NCI-H1092 treated with DMSO at 0.1 percent for 48 hours (cell line): ENCODE results near the gene ABCF1.
"Not testable (repeated sequence)": the region's sequence is repeated elsewhere in the genome, so short reads cannot be mapped to it uniquely, and the experiment has no call there.

ENCODE experiments used
- DNase-seq: peaks from one replicate; lab custom pipeline; 2025; lab: John Stamatoyannopoulos, UW

The ABCF1 gene

GRCh38 chr6:30571075-30571761 lies at the start of gene ABCF1:
Gene ABCF1 (plus strand): TSS chr6:30571442. CDS start chr6:30571488, 46 bp downstream.
- peak; percentile 89 for DNase-seq

DNA sequence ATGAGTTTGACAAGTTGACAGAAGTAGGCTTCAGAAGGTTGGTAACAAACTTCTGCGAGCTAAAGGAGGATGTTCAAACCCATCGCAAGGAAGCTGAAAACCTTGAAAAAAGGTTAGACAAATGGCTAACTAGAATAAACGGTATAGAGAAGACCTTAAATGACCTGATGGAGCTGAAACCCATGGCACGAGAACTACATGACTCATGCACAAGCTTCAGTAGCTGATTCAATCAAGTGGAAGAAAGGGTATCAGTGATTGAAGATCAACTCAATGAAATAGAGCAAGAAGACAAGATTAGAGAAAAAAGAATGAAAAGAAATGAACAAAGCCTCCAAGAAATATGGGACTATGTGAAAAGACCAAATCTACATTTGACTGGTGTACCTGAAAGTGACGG lies 49.3 kb upstream of the ABCF1 start:
- DNase-seq: not testable (repeated sequence)

GRCh38 chr6:30526444-30526843 lies 44.8 kb upstream of the ABCF1 start:
- not testable (repeated sequence) for DNase-seq

GRCh38 chr6:30529349-30529875 lies 41.8 kb upstream of the ABCF1 start:
- not testable (repeated sequence) for DNase-seq

GRCh38 chr6:30530014-30530413 lies 41.2 kb upstream of the ABCF1 start:
- DNase-seq: no peak

DNA sequence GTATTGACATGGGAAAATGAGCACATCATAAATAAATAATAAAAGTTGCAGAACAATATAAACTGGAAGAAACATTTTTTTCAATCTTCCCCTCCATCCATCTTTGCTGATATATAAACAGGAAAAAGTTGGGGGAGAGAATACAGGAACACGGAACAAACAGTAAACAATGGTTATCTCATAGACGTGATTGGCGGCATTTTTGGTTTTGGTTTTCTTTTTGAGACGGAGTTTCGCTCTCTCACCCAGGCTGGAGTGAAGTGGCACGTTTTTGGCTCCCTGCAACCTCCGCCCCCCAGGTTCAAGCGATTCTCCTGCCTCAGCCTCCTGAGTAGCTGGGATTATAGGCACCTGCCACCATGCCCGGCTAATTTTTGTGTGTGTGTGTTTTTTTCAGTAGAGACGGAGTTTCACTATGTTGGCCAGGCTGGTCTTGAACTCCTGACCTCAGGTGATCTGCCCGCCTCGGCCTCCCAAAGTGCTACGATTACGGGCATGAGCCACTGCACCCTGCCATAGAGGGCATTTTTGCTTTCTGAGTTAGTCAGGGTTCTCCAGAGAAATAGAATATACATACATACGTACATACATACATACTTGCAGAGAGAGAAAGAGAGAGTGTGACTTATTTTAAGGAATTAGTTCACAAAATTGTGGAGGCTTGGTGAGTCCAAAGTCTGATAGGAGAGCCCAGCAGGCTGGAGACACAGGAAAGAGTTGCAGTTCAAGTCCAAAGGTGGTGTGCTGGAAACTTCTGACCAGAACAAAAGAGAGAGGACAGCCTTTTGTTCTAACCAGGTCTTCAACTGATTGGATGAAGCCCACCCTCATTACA lies 37.6 kb upstream of the ABCF1 start:
- DNase-seq: no peak

- no peak for DNase-seq
These were observed 33.3 kb upstream of the ABCF1 start for GRCh38 chr6:30537931-30538330.

GRCh38 chr6:30541515-30542403 lies 29.5 kb upstream of the ABCF1 start:
- DNase-seq: peak; percentile 56

GRCh38 chr6:30542404-30542725 lies 28.9 kb upstream of the ABCF1 start:
- DNase-seq: no peak

DNA sequence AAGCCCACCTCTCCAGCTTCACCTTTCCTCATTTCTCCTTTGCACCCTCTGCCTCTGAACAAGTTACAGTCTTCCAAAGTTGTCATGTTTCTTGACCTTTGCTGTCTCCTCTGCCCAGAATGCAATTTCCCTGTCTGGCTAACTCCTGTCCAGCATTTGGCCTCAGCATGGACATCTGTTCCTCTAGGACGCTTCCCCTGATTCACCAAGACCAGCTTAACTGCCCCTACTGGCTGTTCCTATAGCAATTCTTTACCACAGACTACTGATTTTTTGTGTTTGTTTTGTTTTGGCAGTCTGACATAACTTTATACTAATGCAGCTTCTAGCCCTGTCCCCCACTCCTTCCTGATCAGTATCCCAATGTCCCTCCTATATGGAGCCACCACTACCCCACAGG lies 28.3 kb upstream of the ABCF1 start:
- DNase-seq: no peak

GRCh38 chr6:30543821-30544220 lies 27.4 kb upstream of the ABCF1 start:
- DNase-seq: no peak

DNA sequence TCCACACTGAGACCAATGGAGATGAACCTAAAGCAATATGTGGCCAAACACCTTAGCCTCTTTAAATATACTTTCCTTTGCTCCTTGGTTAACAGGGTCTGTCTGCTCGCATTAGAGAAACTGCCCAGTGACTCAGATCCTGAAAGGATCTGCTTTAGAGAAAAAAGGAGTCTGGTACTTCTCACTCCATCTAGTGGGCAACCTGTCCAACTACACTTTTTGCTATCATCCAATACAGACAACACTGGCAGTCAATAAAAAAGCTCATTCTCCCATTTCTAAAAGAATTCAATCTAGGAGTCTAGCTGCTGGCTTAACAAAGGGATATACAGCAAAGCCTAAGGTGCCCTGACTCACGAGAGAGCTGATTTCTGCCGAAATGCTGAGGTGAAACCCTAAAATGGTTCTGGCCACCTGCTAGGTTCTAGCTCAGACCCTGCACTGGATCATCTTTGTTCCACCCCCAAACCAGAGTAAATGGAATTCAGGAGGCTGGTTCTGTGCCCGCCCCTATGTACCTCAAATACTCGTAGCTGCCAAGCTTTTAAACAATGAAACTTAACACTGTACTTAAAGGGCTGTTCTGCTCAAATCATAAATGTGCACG lies 26.5 kb upstream of the ABCF1 start:
- DNase-seq: peak; percentile 7

GRCh38 chr6:30547454-30547853 lies 23.8 kb upstream of the ABCF1 start:
- DNase-seq: no peak

- DNase-seq: no peak
These were observed 22.9 kb upstream of the ABCF1 start for GRCh38 chr6:30548375-30548774.

GRCh38 chr6:30554404-30554803 lies 16.8 kb upstream of the ABCF1 start:
- no peak for DNase-seq

DNA sequence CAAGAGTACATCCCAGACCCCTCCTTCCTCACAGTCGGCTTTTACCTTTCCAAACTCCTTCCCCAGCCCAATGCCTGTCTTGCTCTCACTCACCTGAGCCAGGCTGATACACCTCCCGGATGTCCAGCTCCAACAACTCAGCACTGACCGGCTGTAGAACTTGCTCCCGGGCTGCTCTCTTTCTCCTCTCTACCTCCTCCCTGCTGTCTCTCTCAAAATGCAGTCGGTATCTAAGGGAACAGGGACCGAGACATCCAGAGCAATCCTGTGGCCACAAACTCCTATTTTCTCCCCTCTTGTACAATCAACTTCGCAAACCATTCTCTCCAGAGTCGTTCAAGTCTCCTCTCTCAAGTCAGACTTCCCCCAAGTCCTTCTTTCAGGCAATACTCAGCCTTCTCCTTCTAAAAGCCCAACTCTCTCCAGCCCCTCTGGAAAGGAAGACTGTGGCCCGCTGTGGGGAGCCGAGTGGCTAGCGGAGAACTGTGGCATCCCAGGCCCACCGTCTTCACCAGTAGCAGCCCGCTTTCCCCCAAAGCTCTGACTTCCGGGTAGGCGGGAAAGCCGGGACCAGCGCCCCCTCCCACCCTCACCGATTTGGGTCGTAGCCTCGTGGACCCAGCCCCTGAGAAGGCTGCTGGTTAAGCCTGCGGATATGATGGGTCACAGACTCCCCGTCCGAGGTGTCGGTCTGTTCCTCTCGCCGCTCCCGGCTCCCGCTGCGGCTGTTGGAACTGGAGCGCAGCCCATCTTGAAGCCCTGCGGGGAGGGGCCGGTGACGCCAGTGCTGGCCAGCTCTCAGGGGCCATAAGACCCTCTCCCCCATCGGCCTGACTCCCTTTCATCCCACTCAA lies 16.1 kb upstream of the ABCF1 start:
- no peak for DNase-seq

DNA sequence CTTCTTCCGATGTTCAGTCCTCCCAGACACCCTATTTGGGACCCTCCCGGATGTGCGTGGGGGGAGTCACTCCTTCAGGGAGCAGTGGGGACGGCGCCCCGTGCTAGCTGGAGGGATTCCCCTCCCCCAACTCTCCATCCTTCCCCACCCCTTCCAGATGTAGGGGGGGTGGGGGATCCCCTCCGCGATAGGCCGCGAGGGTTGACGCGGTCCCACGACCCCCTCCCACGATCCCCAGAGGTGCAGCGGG lies 15.5 kb upstream of the ABCF1 start:
- DNase-seq: no peak

GRCh38 chr6:30556066-30556905 lies 15.0 kb upstream of the ABCF1 start, which contains the start of gene GNL1:
Gene GNL1 (minus strand): TSS chr6:30556489. CDS start chr6:30556203, 286 bp downstream.
- peak; percentile 64 for DNase-seq

DNA sequence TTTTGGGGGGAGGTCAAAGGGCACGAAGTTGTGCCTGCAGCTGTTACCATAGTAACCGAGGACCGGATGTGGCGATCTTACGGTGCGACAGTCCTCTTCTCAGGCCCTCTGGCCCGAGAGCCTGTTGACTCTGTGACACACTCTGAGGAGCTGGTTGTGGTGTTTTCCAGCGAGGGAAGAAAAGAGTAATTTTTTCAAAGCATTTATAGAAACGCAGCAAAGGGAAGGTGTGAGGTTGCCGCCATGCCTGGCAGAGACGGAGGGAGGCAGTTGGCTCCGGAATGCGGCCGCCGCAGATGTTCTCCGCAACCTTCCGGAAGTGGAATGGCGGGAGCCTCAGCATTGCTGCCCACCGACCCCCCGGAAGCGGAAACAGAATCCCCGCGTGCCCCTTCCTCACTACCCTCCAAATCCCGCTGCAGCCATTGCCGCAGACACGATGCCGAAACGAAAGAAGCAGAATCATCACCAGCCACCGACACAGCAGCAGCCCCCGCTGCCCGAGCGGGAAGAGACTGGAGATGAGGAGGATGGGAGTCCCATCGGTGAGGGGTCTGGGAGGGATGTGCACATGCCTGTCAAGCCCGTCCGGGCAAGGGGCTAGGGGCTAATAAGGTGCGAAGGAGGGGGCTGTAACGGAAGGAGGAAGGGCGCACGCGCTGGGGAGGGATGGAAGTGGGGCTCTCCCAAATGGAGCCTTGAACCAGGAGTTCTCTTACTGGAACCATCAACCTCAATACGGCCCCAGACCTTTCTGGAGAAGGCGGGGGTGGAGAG lies 14.1 kb upstream of the ABCF1 start, which contains the start of gene PRR3:
PRR3 (plus strand) TSS at position 390 of the 777 bp plus-strand sequence; CDS start at position 440, 50 bp downstream.
- peak; percentile 82 for DNase-seq
